Measurements from ENCODE around the gene RASGRF2.

RASGRF2 gene

GRCh38 chr5:81188962-81189361, 228.8 kb downstream of the RASGRF2 start:
- no peak for DNase-seq (ENCODE audit: extremely low read depth, insufficient read length)
- H3K4me3 ChIP-seq (replicated peaks; ENCODE audit: low read depth, low read length), result no peak overlapping the region
- H3K27me3 ChIP-seq (replicated peaks; ENCODE audit: control insufficient read depth, insufficient read depth, low read length), result no peaks in the 10 kb centered on the region
- H3K36me3 ChIP-seq (ENCODE audit: control insufficient read depth, insufficient read depth, low read length), result no peaks in the 10 kb centered on the region
- TF ChIP-seq, protein P1, sequence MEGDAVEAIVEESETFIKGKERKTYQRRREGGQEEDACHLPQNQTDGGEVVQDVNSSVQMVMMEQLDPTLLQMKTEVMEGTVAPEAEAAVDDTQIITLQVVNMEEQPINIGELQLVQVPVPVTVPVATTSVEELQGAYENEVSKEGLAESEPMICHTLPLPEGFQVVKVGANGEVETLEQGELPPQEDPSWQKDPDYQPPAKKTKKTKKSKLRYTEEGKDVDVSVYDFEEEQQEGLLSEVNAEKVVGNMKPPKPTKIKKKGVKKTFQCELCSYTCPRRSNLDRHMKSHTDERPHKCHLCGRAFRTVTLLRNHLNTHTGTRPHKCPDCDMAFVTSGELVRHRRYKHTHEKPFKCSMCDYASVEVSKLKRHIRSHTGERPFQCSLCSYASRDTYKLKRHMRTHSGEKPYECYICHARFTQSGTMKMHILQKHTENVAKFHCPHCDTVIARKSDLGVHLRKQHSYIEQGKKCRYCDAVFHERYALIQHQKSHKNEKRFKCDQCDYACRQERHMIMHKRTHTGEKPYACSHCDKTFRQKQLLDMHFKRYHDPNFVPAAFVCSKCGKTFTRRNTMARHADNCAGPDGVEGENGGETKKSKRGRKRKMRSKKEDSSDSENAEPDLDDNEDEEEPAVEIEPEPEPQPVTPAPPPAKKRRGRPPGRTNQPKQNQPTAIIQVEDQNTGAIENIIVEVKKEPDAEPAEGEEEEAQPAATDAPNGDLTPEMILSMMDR (IDR thresholded peaks at IDR 0.05; ENCODE audit: insufficient read depth, low read length, poor library complexity, severe bottlenecking), result no peak

- Histone ChIP-seq H3K36me3 (ENCODE audit: control insufficient read depth, insufficient read depth, low read length) (no peaks in the 10 kb centered on the region), H3K27me3 (replicated peaks; ENCODE audit: control insufficient read depth, insufficient read depth, low read length) (no peaks in the 10 kb centered on the region), H3K4me3 (replicated peaks; ENCODE audit: low read depth, low read length) (no peak overlapping the region)
- DNase-seq (ENCODE audit: extremely low read depth, insufficient read length), result no peak
- TF ChIP-seq, protein P1 (IDR thresholded peaks at IDR 0.05; ENCODE audit: insufficient read depth, low read length, poor library complexity, severe bottlenecking), result no peak
Observed at GRCh38 chr5:81189875-81190498, 229.8 kb downstream of the RASGRF2 start.

DNA sequence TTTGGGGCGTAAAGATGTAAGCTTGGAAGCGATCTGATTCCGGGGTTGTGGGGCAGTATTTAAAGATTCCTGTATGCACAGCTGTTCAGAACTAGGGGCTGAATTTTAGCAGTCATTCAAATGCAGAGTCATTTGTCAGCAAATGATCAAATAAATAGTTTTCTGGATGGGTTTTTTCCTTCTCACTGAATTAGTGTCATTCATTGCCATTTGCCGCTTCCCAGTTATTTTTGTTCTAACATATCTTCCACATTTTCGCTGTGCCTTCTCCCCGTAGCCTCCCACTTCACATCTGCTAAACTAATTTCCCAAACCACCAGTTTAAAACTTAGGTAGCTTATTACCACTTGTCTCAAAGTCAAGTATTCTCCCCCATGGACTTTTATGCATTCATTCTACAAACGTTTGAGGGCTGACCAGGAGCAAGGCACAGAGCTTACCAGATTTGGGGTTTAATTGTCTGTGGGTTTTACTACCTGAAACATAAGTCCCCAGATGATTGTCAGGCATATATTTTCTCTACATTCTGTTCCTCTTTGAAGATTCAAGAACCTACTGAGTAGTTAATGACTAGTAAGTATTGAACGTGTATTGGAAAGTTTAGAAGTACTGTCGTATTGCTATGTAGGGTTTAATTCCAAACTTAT, 231.7 kb downstream of the RASGRF2 start:
- no peak for DNase-seq (ENCODE audit: extremely low read depth, insufficient read length)
- no peaks in the 10 kb centered on the region for H3K27me3 ChIP-seq (replicated peaks; ENCODE audit: control insufficient read depth, insufficient read depth, low read length)
- no peak overlapping the region for H3K4me3 ChIP-seq (replicated peaks; ENCODE audit: low read depth, low read length)
- no peaks in the 10 kb centered on the region for H3K36me3 ChIP-seq (ENCODE audit: control insufficient read depth, insufficient read depth, low read length)
- TF ChIP-seq, protein P1 (IDR thresholded peaks at IDR 0.05; ENCODE audit: insufficient read depth, low read length, poor library complexity, severe bottlenecking), result no peak

DNA sequence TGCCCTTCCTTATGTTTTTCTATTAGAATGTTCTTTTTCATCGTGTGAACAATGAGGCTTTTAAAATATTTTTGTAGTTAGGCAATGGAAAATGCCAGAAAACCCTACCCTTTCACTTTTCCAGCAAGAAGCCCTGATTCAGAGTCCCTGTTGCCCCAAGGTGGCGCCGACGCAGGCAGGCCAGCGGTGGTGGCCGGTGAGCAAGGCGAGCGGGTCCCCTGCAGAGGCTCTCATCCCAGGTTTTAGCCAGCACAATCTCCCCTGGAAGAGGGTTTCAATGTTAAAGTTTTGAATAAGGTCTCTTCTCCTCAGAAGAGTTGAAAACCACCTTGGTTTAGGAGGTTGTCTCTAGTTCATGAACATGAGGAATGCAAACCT, 232.2 kb downstream of the RASGRF2 start:
- Histone ChIP-seq H3K36me3 (ENCODE audit: control insufficient read depth, insufficient read depth, low read length) (no peaks in the 10 kb centered on the region), H3K4me3 (replicated peaks; ENCODE audit: low read depth, low read length) (no peak overlapping the region), H3K27me3 (replicated peaks; ENCODE audit: control insufficient read depth, insufficient read depth, low read length) (no peaks in the 10 kb centered on the region)
- no peak for DNase-seq (ENCODE audit: extremely low read depth, insufficient read length)
- TF ChIP-seq, protein P1 (IDR thresholded peaks at IDR 0.05; ENCODE audit: insufficient read depth, low read length, poor library complexity, severe bottlenecking), result no peak

GRCh38 chr5:81194633-81195334, 234.6 kb downstream of the RASGRF2 start:
- no peaks in the 10 kb centered on the region for H3K36me3 ChIP-seq (ENCODE audit: control insufficient read depth, insufficient read depth, low read length)
- TF ChIP-seq, protein P1 (IDR thresholded peaks at IDR 0.05; ENCODE audit: insufficient read depth, low read length, poor library complexity, severe bottlenecking), result peak; percentile 95
- peak; percentile 71 for DNase-seq (ENCODE audit: extremely low read depth, insufficient read length)
- no peaks in the 10 kb centered on the region for H3K27me3 ChIP-seq (replicated peaks; ENCODE audit: control insufficient read depth, insufficient read depth, low read length)
- no peak overlapping the region for H3K4me3 ChIP-seq (replicated peaks; ENCODE audit: low read depth, low read length)
